ENCODE results near the gene CAMKK1. TPM values are rescaled to one million over a fixed set of nuclear protein-coding genes. Genes with fewer than 3 reads are reported as not detected.

CAMKK1 gene
- total and polyA plus RNA-seq, 2 of the 4 experiments (the other 2 are of a cell fraction) = 4.1 to 8.2 TPM

- peak overlapping the region; percentile 65 for H2AK9ac ChIP-seq (replicated peaks; ENCODE audit: low read depth, low read length, poor library complexity)
- H2BK5ac ChIP-seq (ENCODE audit: low read depth, low read length, poor library complexity, severe bottlenecking) = peak overlapping the region; percentile 87
- H2AK5ac ChIP-seq (ENCODE audit: low read depth, low read length) = peak overlapping the region; percentile 15
- POLR2A ChIA-PET (ENCODE audit: unreplicated experiment) = interaction anchor here (0.5 kb wide), 1 partner anchor 9 kb away, joined by 3 read pairs; no protein-coding TSS in a partner anchor
- H3K14ac ChIP-seq (replicated peaks; ENCODE audit: low read depth, low read length) = no peak overlapping the region
- peaks cover 6% of the 10 kb centered on the region; the same call in 1 of the 2 replicates for H4K20me1 ChIP-seq (ENCODE audit: insufficient read depth, low read length)
- H2BK120ac ChIP-seq (ENCODE audit: low read depth, low read length) = peak overlapping the region; percentile 30; the same call in 1 of the 2 replicates
- H3K9ac ChIP-seq (ENCODE audit: low read depth, low read length) = peak overlapping the region; percentile 45; the same call in 1 of the 2 replicates
- peak overlapping the region; percentile 49; the same call in 1 of the 2 replicates for H4K5ac ChIP-seq (ENCODE audit: low read depth, low read length)
- no peaks in the 10 kb centered on the region for H3K36me3 ChIP-seq (ENCODE audit: control insufficient read depth, insufficient read depth, low read length)
- no peak overlapping the region for H3K4me3 ChIP-seq (ENCODE audit: insufficient read depth, low read depth, low read length)
- no peak overlapping the region for H3K27ac ChIP-seq (ENCODE audit: insufficient read depth, low read length)
- H3K56ac ChIP-seq (ENCODE audit: extremely low read depth, insufficient read depth, low read length) = no peak overlapping the region
- CTCF ChIA-PET = no interaction called here
- peaks cover 31% of the 10 kb centered on the region for H3K9me1 ChIP-seq (ENCODE audit: insufficient read depth, low read length)
- peak overlapping the region; percentile 99 for H2AFZ ChIP-seq (replicated peaks; ENCODE audit: low read length, poor library complexity)
- in situ Hi-C loops (cut with MboI; ENCODE audit: low sequenced_read_pairs) (no loop called here), intact Hi-C loops (cut with micrococcal nuclease) (loop anchor here (2.0 kb wide), 1 partner anchor 47 kb away; the partner anchor contains the start of gene NCBP3), dilution Hi-C loops (cut with HindIII; ENCODE audit: low sequenced_read_pairs, unreplicated experiment) (no loop called here)
- DNase-seq (no peak), ATAC-seq (ENCODE audit: low read depth) (no peak)
- H2BK15ac ChIP-seq (ENCODE audit: low read depth, low read length) = no peak overlapping the region
- H3K4me1 ChIP-seq (ENCODE audit: control insufficient read depth, insufficient read depth, low read length) = peaks cover 34% of the 10 kb centered on the region
- no peak overlapping the region for H3K18ac ChIP-seq (ENCODE audit: low read depth, low read length)
- H3K4me2 ChIP-seq (ENCODE audit: low read depth, low read length) = no peak overlapping the region; the same call in 1 of the 2 replicates
- H2BK20ac ChIP-seq (ENCODE audit: low read depth, low read length) = 0 out of 2 replicates have a peak overlapping the region, but pooled peaks have one; percentile 48
- peak overlapping the region; percentile 85 to 88; a peak in 3 of 4 replicates for H4K8ac ChIP-seq (ENCODE audit: low read depth in 2 of 2, low read length in 2 of 2)
- peak overlapping the region; percentile 80 for H3K4ac ChIP-seq (ENCODE audit: low read depth, low read length)
- WGBS, 2 experiments (ENCODE audit: extremely low coverage in 2 of 2, insufficient read length in 1 of 2) = 61% methylated on average over 4 of the region's 7 CpGs; no CpG with 5 or more reads in 1 of the 2 experiments
- no TSS peak for BruUV-seq (replicated peaks)
- H4K91ac ChIP-seq (ENCODE audit: insufficient read depth, low read depth, low read length) = peak overlapping the region; percentile 59
- no peaks in the 10 kb centered on the region for H3K27me3 ChIP-seq (ENCODE audit: control insufficient read depth, insufficient read depth, low read length)
- TF ChIP-seq MXI1 (IDR thresholded peaks at IDR 0.05; ENCODE audit: borderline replicate concordance, low read depth, low read length) (no peak), CHD1 (IDR thresholded peaks at IDR 0.05; ENCODE audit: low read depth, low read length) (no peak), RAD21 (IDR thresholded peaks at IDR 0.05; ENCODE audit: low read length) (no peak), MAZ (IDR thresholded peaks at IDR 0.05; ENCODE audit: borderline replicate concordance, low read depth, low read length) (no peak), USF2 (IDR thresholded peaks at IDR 0.05; ENCODE audit: low read depth, low read length) (no peak), BHLHE40 (IDR thresholded peaks at IDR 0.05; ENCODE audit: low read depth, low read length) (no peak), RFX5 (IDR thresholded peaks at IDR 0.05; ENCODE audit: low read depth, low read length) (no peak), RCOR1 (IDR thresholded peaks at IDR 0.05; ENCODE audit: insufficient replicate concordance, low read length) (no peak), SMC3 (IDR thresholded peaks at IDR 0.05; ENCODE audit: low read depth, low read length) (no peak), MAFK (IDR thresholded peaks at IDR 0.05; ENCODE audit: low read depth, low read length) (no peak)
- H3K9me3 ChIP-seq (ENCODE audit: control insufficient read depth, insufficient read depth, low read length) = no peaks in the 10 kb centered on the region
- peaks cover 8 to 34% of the 10 kb centered on the region in 2 experiments; a peak in 3 of 4 replicates for H3K79me1 ChIP-seq (ENCODE audit: low read depth in 1 of 2, low read length in 2 of 2)
- H3K23ac ChIP-seq (ENCODE audit: low read depth, low read length) = peak overlapping the region; percentile 48; the same call in 1 of the 2 replicates
Observed at GRCh38 chr17:3893720-3894116, 865 bp upstream of the CAMKK1 start.
